H9 (cell line): ENCODE results near the gene IVNS1ABP. TPM values are rescaled to one million over a fixed set of nuclear protein-coding genes. Genes with fewer than 3 reads are reported as not detected.

Experiments
- DNase-seq: peaks from one replicate; pipeline ENCODE4 v3.0.0-alpha.2; 2017
- H2AFZ ChIP-seq: one replicate; pipeline ENCODE4 v1.6.1; 2013; ENCODE audit warnings: mild to moderate bottlenecking, low read length, control low read depth, moderate library complexity
- H2AK5ac ChIP-seq: 2 replicates; pipeline ENCODE4 v1.6.1; 2013; ENCODE audit warnings: low read length, control low read depth, mixed read lengths; ENCODE audit not compliant: insufficient read length
- H2BK120ac ChIP-seq: one replicate; pipeline ENCODE4 v1.6.1; 2013; ENCODE audit warnings: low read depth, mild to moderate bottlenecking, low read length, control low read depth, inconsistent platforms; ENCODE audit not compliant: poor library complexity, severe bottlenecking
- H2BK12ac ChIP-seq: 2 replicates; pipeline ENCODE4 v1.6.1; 2013; ENCODE audit warnings: low read length, control low read depth, mixed read lengths, low read depth; ENCODE audit not compliant: insufficient read length
- H2BK15ac ChIP-seq: 2 replicates; pipeline ENCODE4 v1.6.1; 2013; ENCODE audit warnings: low read depth, low read length, control low read depth
- H2BK20ac ChIP-seq: one replicate; pipeline ENCODE4 v1.6.1; 2013; ENCODE audit warnings: low read depth, mild to moderate bottlenecking, low read length, control low read depth, inconsistent platforms; ENCODE audit not compliant: poor library complexity, severe bottlenecking
- H2BK5ac ChIP-seq: 2 replicates; pipeline ENCODE4 v1.6.1; 2013; ENCODE audit warnings: low read length, control low read depth, mixed read lengths; ENCODE audit not compliant: insufficient read length
- H3K14ac ChIP-seq: 2 replicates; pipeline ENCODE4 v1.6.1; 2013; ENCODE audit warnings: low read length, control low read depth; ENCODE audit not compliant: insufficient read depth
- H3K18ac ChIP-seq: 2 replicates; pipeline ENCODE4 v1.6.1; 2013; ENCODE audit warnings: low read depth, mild to moderate bottlenecking, mixed read lengths, low read length, control low read depth; ENCODE audit not compliant: insufficient read length
- H3K23ac ChIP-seq: 2 replicates; pipeline ENCODE4 v1.6.1; 2013; ENCODE audit warnings: low read length, control low read depth, mixed read lengths, low read depth; ENCODE audit not compliant: insufficient read length
- H3K23me2 ChIP-seq: 2 replicates; pipeline ENCODE4 v1.6.1; 2013; ENCODE audit warnings: low read depth, mild to moderate bottlenecking, mixed read lengths, low read length, control low read depth; ENCODE audit not compliant: insufficient read length, poor library complexity, severe bottlenecking
- H3K27ac ChIP-seq: 2 replicates; pipeline ENCODE4 v1.5.1; 2013; ENCODE audit warnings: low read length, control low read depth, mixed read lengths, low read depth; ENCODE audit not compliant: insufficient read length
- H3K27me3 ChIP-seq: 2 replicates; pipeline ENCODE4 v1.6.1; 2013; ENCODE audit warnings: low read length, control low read depth, inconsistent platforms; ENCODE audit not compliant: insufficient read depth
- H3K4ac ChIP-seq: 2 replicates; pipeline ENCODE4 v1.6.1; 2013; ENCODE audit warnings: low read depth, mild to moderate bottlenecking, control low read depth, inconsistent platforms, low read length, moderate library complexity
- H3K4me1 ChIP-seq: 2 replicates; pipeline ENCODE4 v1.6.1; 2013; ENCODE audit warnings: low read length, control low read depth, inconsistent platforms; ENCODE audit not compliant: insufficient read depth
- H3K4me2 ChIP-seq: 2 replicates; pipeline ENCODE4 v1.6.1; 2013; ENCODE audit warnings: low read length, control low read depth, mixed read lengths; ENCODE audit not compliant: insufficient read length, insufficient read depth
- H3K56ac ChIP-seq: 2 replicates; pipeline ENCODE4 v1.6.1; 2013; ENCODE audit warnings: low read depth, mild to moderate bottlenecking, mixed read lengths, low read length, control low read depth; ENCODE audit not compliant: insufficient read length
- H3K79me1 ChIP-seq: 2 replicates; pipeline ENCODE4 v1.6.1; 2013; ENCODE audit warnings: low read depth, mild to moderate bottlenecking, moderate library complexity, low read length, control low read depth, inconsistent platforms; ENCODE audit not compliant: insufficient read depth, poor library complexity, severe bottlenecking
- H3K79me2 ChIP-seq: 2 replicates; pipeline ENCODE4 v1.6.1; 2013; ENCODE audit warnings: low read length, control low read depth, inconsistent platforms; ENCODE audit not compliant: insufficient read depth
- H3K9ac ChIP-seq: 2 replicates; pipeline ENCODE4 v1.6.1; 2013; ENCODE audit warnings: low read length, control low read depth, mixed read lengths; ENCODE audit not compliant: insufficient read length; ENCODE audit errors: extremely low read depth
- H3K9me3 ChIP-seq: one replicate; pipeline ENCODE4 v1.6.1; 2013; ENCODE audit warnings: low read depth, low read length, inconsistent platforms; ENCODE audit not compliant: control insufficient read depth
- H3T11ph ChIP-seq: one replicate; pipeline ENCODE4 v1.6.1; 2013; ENCODE audit warnings: mild to moderate bottlenecking, low read length, control low read depth, inconsistent platforms
- H4K20me1 ChIP-seq: one replicate; pipeline ENCODE4 v1.6.1; 2013; ENCODE audit not compliant: control insufficient read depth, insufficient read length, insufficient read depth
- H4K5ac ChIP-seq: 2 replicates; pipeline ENCODE4 v1.6.1; 2013; ENCODE audit warnings: low read depth, mild to moderate bottlenecking, mixed read lengths, low read length, control low read depth; ENCODE audit not compliant: insufficient read length
- H4K8ac ChIP-seq: replicated peaks from 2 replicates; pipeline ENCODE4 v1.6.1; 2013; ENCODE audit warnings: low read length, control low read depth, mixed read lengths, low read depth; ENCODE audit not compliant: insufficient read length
- H4K91ac ChIP-seq: 2 replicates; pipeline ENCODE4 v1.6.1; 2013; ENCODE audit warnings: low read depth, mild to moderate bottlenecking, moderate library complexity, mixed read lengths, low read length, control low read depth; ENCODE audit not compliant: insufficient read length
- H3K27ac Mint-ChIP-seq, 3 experiments: 2 replicates in 2 of 3; 3 replicates in 1 of 3; pipeline ENCODE4 v1.8.0; 2020 to 2021; ENCODE audit warnings: mixed read lengths in 3 of 3, mild to moderate bottlenecking in 1 of 3, moderate library complexity in 1 of 3
- H3K27me3 Mint-ChIP-seq: 2 replicates; pipeline ENCODE4 v1.8.0; 2021; ENCODE audit warnings: low read depth, mild to moderate bottlenecking, moderate library complexity, mixed read lengths
- H3K36me3 Mint-ChIP-seq, 3 experiments: 2 replicates in 2 of 3; 3 replicates in 1 of 3; pipeline ENCODE4 v1.8.0; 2020 to 2021; ENCODE audit warnings: low read depth in 3 of 3, mixed read lengths in 3 of 3; ENCODE audit not compliant: insufficient read depth in 1 of 3
- H3K4me1 Mint-ChIP-seq, 2 experiments: 2 replicates each; pipeline ENCODE4 v1.8.0; 2020; ENCODE audit warnings: mixed read lengths in 2 of 2
- H3K4me3 Mint-ChIP-seq, 2 experiments: 2 replicates in 1 of 2; 3 replicates in 1 of 2; pipeline ENCODE4 v1.8.0; 2020 to 2021; ENCODE audit warnings: mild to moderate bottlenecking in 2 of 2, mixed read lengths in 2 of 2, moderate library complexity in 1 of 2
- H3K9me3 Mint-ChIP-seq, 2 experiments: 2 replicates in 1 of 2; 3 replicates in 1 of 2; pipeline ENCODE4 v1.8.0; 2020; ENCODE audit warnings: mild to moderate bottlenecking in 2 of 2, mixed read lengths in 2 of 2, moderate library complexity in 1 of 2
- WGBS: extraction: QIAGEN DNeasy Blood & Tissue Kit; methylation state at CpG from one replicate; pipeline ENCODE4 v1.1.7; 2013; ENCODE audit warnings: missing lambda C conversion rate, low lambda C conversion rate, mixed read lengths; ENCODE audit not compliant: insufficient read length; ENCODE audit errors: extremely low coverage; 5-methylcytosine and 5-hydroxymethylcytosine counted together
- total RNA-seq: library from RNA; stranded (reverse); gene quantifications from 2 replicates; pipeline ENCODE4 v1.2.1, GENCODE V29; 2021
- TF ChIP-seq, protein P1 (sequence below): fragments of 200-600 bp; sonication (generic); conservative IDR thresholded peaks from 3 replicates; pipeline ENCODE4 v1.8.0; 2021; ENCODE audit warnings: antibody characterized with exemption, mild to moderate bottlenecking

IVNS1ABP gene
- total RNA-seq, 1 experiment from 2014 or later, result 110 TPM

DNA sequence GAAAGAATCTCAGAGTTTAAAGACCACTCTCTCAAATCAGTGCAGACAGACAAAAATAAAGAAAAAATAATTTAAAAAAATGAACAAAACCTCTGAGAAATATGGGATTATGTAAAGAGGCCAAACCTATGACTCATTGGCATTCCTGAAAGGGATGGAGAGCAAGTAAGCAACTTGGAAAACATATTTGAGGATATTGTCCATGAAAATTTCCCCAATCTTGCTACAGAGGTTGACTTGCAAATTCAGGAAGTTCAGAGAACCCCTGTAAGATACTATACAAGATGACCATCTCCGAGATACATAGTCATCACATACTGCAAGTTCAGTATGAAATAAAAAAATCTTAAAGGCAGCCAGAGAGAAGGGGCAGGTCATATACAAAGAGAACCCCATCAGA is 43.7 kb upstream of the IVNS1ABP start:
- no peak overlapping the region for H3K14ac ChIP-seq
- H4K5ac ChIP-seq, result no peak overlapping the region
- no peak overlapping the region for H3K23ac ChIP-seq
- no peak overlapping the region for H3K4me2 ChIP-seq
- H4K8ac ChIP-seq, result no peak overlapping the region
- H3K23me2 ChIP-seq, result no peaks in the 10 kb centered on the region
- Mint-ChIP-seq H3K36me3 (peaks cover 2 to 11% (median 4%) of the 10 kb centered on the region in 3 experiments; a peak in 5 of 7 replicates), H3K27me3 (no peaks in the 10 kb centered on the region; the same call in 1 of the 2 replicates), H3K4me1 (peaks cover 6 to 12% of the 10 kb centered on the region in 2 experiments), H3K4me3 (no peak overlapping the region), H3K27ac (no peak overlapping the region), H3K9me3 (peaks cover 2 to 12% of the 10 kb centered on the region in 2 experiments; a peak in 3 of 5 replicates)
- H3K4me1 ChIP-seq, result no peaks in the 10 kb centered on the region
- H4K91ac ChIP-seq, result no peak overlapping the region
- no peak overlapping the region for H3K56ac ChIP-seq
- WGBS, result no CpG with 5 or more reads among the region's 1 CpG
- TF ChIP-seq, protein P1, sequence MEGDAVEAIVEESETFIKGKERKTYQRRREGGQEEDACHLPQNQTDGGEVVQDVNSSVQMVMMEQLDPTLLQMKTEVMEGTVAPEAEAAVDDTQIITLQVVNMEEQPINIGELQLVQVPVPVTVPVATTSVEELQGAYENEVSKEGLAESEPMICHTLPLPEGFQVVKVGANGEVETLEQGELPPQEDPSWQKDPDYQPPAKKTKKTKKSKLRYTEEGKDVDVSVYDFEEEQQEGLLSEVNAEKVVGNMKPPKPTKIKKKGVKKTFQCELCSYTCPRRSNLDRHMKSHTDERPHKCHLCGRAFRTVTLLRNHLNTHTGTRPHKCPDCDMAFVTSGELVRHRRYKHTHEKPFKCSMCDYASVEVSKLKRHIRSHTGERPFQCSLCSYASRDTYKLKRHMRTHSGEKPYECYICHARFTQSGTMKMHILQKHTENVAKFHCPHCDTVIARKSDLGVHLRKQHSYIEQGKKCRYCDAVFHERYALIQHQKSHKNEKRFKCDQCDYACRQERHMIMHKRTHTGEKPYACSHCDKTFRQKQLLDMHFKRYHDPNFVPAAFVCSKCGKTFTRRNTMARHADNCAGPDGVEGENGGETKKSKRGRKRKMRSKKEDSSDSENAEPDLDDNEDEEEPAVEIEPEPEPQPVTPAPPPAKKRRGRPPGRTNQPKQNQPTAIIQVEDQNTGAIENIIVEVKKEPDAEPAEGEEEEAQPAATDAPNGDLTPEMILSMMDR, result no peak
- H4K20me1 ChIP-seq, result no peaks in the 10 kb centered on the region
- H3K27ac ChIP-seq, result no peak overlapping the region
- no peak for DNase-seq
- no peak overlapping the region for H2BK12ac ChIP-seq
- H3K27me3 ChIP-seq, result no peaks in the 10 kb centered on the region
- no peak overlapping the region for H2AK5ac ChIP-seq
- H2BK120ac ChIP-seq, result no peak overlapping the region
- H2BK5ac ChIP-seq, result no peak overlapping the region
- H3K9ac ChIP-seq, result no peak overlapping the region
- no peak overlapping the region for H3T11ph ChIP-seq
- H2BK15ac ChIP-seq, result no peak overlapping the region
- no peaks in the 10 kb centered on the region for H3K9me3 ChIP-seq
- H3K79me1 ChIP-seq, result no peaks in the 10 kb centered on the region
- H3K18ac ChIP-seq, result no peak overlapping the region
- no peak overlapping the region for H2BK20ac ChIP-seq
- no peak overlapping the region for H2AFZ ChIP-seq
- H3K79me2 ChIP-seq, result no peaks in the 10 kb centered on the region
- no peak overlapping the region for H3K4ac ChIP-seq
